Keratinocyte (primary cell): ENCODE measurements around the gene SFMBT2.

Experiments used
- EZH2 ChIP-seq: IDR thresholded peaks from one replicate; pipeline ENCODE4 v1.6.1; 2012; ENCODE audit warnings: inconsistent platforms, mild to moderate bottlenecking, low read length, moderate library complexity
- TF ChIP-seq, protein P1 (sequence below), 3 experiments: IDR thresholded peaks in 1 of 3; conservative IDR thresholded peaks in 1 of 3; optimal IDR thresholded peaks in 1 of 3; 2 replicates in 2 of 3; 3 replicates in 1 of 3; pipeline versions ENCODE3 to v1.5.1; 2011; ENCODE audit warnings: low read length in 3 of 3, mild to moderate bottlenecking in 3 of 3, moderate library complexity in 2 of 3, control low read depth in 1 of 3, inconsistent platforms in 1 of 3; ENCODE audit not compliant: insufficient read depth in 2 of 3; ENCODE audit errors: extremely low read depth in 1 of 3

- TF ChIP-seq, protein P1, sequence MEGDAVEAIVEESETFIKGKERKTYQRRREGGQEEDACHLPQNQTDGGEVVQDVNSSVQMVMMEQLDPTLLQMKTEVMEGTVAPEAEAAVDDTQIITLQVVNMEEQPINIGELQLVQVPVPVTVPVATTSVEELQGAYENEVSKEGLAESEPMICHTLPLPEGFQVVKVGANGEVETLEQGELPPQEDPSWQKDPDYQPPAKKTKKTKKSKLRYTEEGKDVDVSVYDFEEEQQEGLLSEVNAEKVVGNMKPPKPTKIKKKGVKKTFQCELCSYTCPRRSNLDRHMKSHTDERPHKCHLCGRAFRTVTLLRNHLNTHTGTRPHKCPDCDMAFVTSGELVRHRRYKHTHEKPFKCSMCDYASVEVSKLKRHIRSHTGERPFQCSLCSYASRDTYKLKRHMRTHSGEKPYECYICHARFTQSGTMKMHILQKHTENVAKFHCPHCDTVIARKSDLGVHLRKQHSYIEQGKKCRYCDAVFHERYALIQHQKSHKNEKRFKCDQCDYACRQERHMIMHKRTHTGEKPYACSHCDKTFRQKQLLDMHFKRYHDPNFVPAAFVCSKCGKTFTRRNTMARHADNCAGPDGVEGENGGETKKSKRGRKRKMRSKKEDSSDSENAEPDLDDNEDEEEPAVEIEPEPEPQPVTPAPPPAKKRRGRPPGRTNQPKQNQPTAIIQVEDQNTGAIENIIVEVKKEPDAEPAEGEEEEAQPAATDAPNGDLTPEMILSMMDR (optimal IDR thresholded peaks at IDR 0.05 in 1 of 3, IDR thresholded peaks at IDR 0.05 in 1 of 3, conservative IDR thresholded peaks at IDR 0.05 in 1 of 3; ENCODE audit: extremely low read depth in 1 of 3, insufficient read depth in 2 of 3, low read length in 3 of 3): no peak
- TF ChIP-seq EZH2: no peak
Observed at GRCh38 chr10:7233259-7233991, 177.4 kb downstream of the SFMBT2 start.
